ENCODE data around the gene CAPN1. TPM values are rescaled to one million over a fixed set of nuclear protein-coding genes. Genes with fewer than 3 reads are reported as not detected.
"Not testable (repeated sequence)": the region's sequence is repeated elsewhere in the genome, so short reads cannot be mapped to it uniquely, and the experiment has no call there.

Gene CAPN1
- total RNA-seq, 1 donor from 2014 or later = 48.4 TPM

DNA sequence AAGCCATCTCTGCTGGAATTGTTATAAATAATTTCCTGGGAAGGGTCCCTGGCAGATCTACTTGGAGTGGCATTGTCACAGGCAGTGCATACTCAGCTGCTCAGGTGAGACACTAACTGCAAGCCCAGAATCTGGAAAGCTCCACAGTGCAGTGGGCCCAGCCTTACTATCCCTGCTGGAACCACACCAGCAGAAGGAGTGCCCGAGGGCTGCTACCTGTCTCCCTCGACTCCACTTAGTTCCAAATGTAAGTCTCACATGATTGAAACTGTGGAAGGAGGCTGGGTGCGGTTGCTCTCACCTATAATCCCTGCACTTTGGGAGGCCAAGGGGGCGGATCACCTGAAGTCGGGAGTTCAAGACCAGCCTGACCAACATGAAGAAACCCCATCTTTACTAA, 33.1 kb upstream of the CAPN1 start:
- no peak for DNase-seq (ENCODE audit: low read depth, low spot score)
- TF ChIP-seq, protein P1, sequence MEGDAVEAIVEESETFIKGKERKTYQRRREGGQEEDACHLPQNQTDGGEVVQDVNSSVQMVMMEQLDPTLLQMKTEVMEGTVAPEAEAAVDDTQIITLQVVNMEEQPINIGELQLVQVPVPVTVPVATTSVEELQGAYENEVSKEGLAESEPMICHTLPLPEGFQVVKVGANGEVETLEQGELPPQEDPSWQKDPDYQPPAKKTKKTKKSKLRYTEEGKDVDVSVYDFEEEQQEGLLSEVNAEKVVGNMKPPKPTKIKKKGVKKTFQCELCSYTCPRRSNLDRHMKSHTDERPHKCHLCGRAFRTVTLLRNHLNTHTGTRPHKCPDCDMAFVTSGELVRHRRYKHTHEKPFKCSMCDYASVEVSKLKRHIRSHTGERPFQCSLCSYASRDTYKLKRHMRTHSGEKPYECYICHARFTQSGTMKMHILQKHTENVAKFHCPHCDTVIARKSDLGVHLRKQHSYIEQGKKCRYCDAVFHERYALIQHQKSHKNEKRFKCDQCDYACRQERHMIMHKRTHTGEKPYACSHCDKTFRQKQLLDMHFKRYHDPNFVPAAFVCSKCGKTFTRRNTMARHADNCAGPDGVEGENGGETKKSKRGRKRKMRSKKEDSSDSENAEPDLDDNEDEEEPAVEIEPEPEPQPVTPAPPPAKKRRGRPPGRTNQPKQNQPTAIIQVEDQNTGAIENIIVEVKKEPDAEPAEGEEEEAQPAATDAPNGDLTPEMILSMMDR (conservative IDR thresholded peaks at IDR 0.05) = no peak
- Mint-ChIP-seq H3K36me3 (ENCODE audit: low read depth) (no peaks in the 10 kb centered on the region), H3K4me1 (peaks cover 6% of the 10 kb centered on the region), H3K27ac (ENCODE audit: unreplicated experiment) (no peak overlapping the region), H3K9me3 (no peaks in the 10 kb centered on the region), H3K4me3 (no peak overlapping the region), H3K27me3 (ENCODE audit: low read depth) (peaks cover 49% of the 10 kb centered on the region)

DNA sequence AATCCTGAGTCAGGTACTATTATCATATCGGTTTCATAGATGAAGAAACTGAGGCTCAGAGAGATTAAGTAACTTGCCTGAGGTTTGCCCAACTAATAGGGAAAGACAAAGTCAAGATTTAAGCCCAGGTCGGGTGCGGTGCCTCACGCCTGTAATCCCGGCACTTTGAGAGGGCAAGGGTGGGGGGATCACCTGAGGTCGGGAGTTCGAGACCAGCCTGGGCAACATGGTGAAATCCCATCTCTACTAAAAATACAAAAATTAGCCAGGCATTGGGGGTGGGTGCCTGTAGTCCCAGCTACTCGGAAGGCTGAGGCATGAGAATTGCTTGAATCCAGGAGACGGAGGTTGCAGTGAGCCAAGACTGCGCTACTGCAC, 31.6 kb upstream of the CAPN1 start:
- not testable (repeated sequence) for H3K4me1 Mint-ChIP-seq; H3K9me3 Mint-ChIP-seq; H3K27ac Mint-ChIP-seq (ENCODE audit: unreplicated experiment); DNase-seq (ENCODE audit: low read depth, low spot score); H3K36me3 Mint-ChIP-seq (ENCODE audit: low read depth); H3K4me3 Mint-ChIP-seq
- peaks cover 39% of the 10 kb centered on the region for H3K27me3 Mint-ChIP-seq (ENCODE audit: low read depth)

DNA sequence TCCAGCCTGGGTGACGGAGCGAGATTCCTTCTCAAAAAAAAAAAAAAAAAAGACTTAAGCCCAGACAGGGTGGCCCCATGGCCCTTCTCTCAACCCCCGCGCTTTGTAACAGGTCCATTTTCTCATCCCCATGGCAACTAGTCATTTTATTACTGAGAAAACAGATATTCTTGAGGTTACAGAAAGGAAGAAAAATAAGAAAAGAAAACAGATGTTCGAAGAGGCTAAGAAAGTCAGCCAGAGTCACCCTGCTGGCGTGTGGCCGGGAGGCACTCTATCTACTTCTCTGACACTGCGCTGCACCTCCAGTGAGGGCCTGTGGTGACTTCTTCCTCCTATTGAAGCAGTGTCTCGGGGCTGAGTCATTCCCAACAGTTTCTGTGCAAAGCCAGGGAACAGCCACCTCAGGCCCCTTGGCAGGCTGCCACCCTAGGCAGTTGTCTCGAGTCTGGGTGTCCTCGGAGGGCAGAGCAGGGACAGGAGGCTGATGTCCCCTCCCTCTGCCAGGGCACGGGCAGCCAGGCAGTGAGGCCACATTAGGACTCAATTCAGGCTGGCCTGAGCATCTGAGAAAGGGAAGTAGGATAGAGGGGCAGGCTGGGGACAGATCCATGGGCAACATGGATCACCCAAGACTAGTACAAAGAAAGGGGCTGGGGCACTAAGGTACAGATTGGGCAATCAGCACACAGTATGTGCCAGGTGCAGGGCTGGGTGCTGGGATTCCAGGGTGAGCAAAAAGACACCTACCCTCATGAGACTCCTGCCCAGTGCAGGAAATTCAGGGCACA, 31.0 kb upstream of the CAPN1 start:
- DNase-seq (ENCODE audit: low read depth, low spot score) = no peak
- H3K9me3 Mint-ChIP-seq = no peaks in the 10 kb centered on the region
- no peak overlapping the region for H3K27ac Mint-ChIP-seq (ENCODE audit: unreplicated experiment)
- H3K4me3 Mint-ChIP-seq = no peak overlapping the region
- TF ChIP-seq, protein P1 (conservative IDR thresholded peaks at IDR 0.05) = no peak
- H3K27me3 Mint-ChIP-seq (ENCODE audit: low read depth) = peaks cover 34% of the 10 kb centered on the region
- H3K4me1 Mint-ChIP-seq = peaks cover 6% of the 10 kb centered on the region
- no peaks in the 10 kb centered on the region for H3K36me3 Mint-ChIP-seq (ENCODE audit: low read depth)

DNA sequence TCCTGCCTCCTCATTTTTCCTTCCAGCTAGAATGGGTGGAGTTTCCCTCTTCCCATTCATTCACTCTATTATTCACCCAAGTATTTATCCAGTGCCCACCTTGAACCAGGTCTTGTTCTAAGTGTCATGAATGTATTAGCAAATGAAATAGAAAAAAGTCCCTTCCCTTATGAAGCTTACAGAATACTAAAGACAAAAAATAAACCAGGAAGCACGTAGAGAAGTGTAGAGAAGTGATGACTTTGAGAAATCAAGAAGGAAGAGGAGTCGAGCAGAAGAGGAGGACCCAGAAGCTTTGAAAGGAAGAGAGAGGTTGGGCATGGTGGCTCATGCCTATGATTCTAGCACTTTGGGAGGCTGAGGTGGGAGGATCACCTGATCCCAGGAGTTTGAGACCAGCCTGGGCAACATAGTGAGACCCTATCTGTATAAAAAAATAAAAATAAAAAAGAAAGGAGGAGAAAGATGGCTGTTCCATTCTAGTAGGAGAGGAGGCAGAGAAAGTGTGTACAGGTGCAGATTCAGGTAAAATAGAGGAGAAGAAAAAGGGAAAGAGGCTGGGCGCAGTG, 30.3 kb upstream of the CAPN1 start:
- Mint-ChIP-seq H3K27me3 (ENCODE audit: low read depth) (peaks cover 29% of the 10 kb centered on the region), H3K4me1 (peaks cover 6% of the 10 kb centered on the region), H3K27ac (ENCODE audit: unreplicated experiment) (no peak overlapping the region), H3K9me3 (no peaks in the 10 kb centered on the region), H3K36me3 (ENCODE audit: low read depth) (no peaks in the 10 kb centered on the region), H3K4me3 (no peak overlapping the region)
- TF ChIP-seq, protein P1 (conservative IDR thresholded peaks at IDR 0.05) = no peak
- no peak for DNase-seq (ENCODE audit: low read depth, low spot score)

DNA sequence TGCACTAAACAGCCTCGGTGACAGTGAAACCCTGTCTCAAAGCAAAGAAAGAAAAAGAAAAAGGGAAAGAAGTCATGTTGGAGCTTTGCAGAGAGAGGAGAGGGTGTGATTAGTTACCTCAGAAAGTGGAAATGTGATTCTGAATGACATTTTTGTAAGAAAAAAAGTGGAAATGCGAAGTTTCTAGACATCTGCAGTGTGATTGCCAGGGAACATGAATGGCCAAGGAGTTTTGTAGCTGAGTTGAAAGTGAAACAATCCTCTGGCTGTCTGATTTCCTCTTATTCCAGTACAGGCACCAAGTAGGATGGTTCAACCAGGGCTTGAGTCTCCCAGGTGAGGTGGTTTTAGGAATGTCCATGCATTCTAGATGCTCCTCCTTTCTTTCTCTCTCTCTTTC, 29.6 kb upstream of the CAPN1 start:
- Mint-ChIP-seq H3K4me1 (peaks cover 6% of the 10 kb centered on the region), H3K36me3 (ENCODE audit: low read depth) (no peaks in the 10 kb centered on the region), H3K4me3 (no peak overlapping the region), H3K27ac (ENCODE audit: unreplicated experiment) (no peak overlapping the region), H3K9me3 (no peaks in the 10 kb centered on the region), H3K27me3 (ENCODE audit: low read depth) (peaks cover 29% of the 10 kb centered on the region)
- no peak for DNase-seq (ENCODE audit: low read depth, low spot score)
- TF ChIP-seq, protein P1 (conservative IDR thresholded peaks at IDR 0.05) = no peak

DNA sequence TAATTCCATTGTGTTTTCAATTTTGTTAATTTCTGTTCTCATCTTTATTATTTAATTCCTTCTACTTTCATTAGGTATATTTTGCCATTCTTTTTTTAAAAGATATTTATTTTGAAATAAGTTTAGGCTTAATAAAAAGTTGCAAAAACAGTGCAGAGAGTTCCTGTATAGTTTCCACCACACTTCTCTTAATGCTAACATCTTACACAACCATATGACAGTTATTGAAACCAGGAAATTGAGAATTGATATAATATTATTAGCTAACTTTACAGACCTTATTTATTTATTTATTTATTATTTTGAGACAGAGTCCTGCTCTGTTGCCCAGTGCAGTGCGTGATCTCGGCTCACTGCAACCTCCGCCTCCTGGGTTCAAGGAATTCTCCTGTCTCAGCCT, 25.5 kb upstream of the CAPN1 start:
- H3K9me3 Mint-ChIP-seq = no peaks in the 10 kb centered on the region
- TF ChIP-seq, protein P1 (conservative IDR thresholded peaks at IDR 0.05) = no peak
- no peak for DNase-seq (ENCODE audit: low read depth, low spot score)
- H3K36me3 Mint-ChIP-seq (ENCODE audit: low read depth) = no peaks in the 10 kb centered on the region
- H3K27me3 Mint-ChIP-seq (ENCODE audit: low read depth) = peaks cover 46% of the 10 kb centered on the region
- H3K27ac Mint-ChIP-seq (ENCODE audit: unreplicated experiment) = no peak overlapping the region
- no peak overlapping the region for H3K4me3 Mint-ChIP-seq
- no peaks in the 10 kb centered on the region for H3K4me1 Mint-ChIP-seq
